RWPE2 (cell line): ENCODE measurements around the gene ADGRL2.

Experiments
- ATAC-seq: fragments of 200-7000 bp; cut with Tn5 transposase; 3 replicates; pipeline ENCODE4 v1.9.1; 2021; ENCODE audit warnings: low read depth
- DNase-seq: peaks from one replicate; pipeline ENCODE4 v3.0.0-alpha.2; 2020; ENCODE audit warnings: low spot score
- H3K27ac ChIP-seq: fragments of 450-650 bp; 2 replicates; pipeline ENCODE4 v1.5.1; 2017; ENCODE audit warnings: mild to moderate bottlenecking; ENCODE audit not compliant: poor library complexity, severe bottlenecking
- H3K27me3 ChIP-seq: fragments of 250-450 bp; sonication (Bioruptor Pico); 2 replicates; pipeline ENCODE4 v1.5.1; 2021; ENCODE audit warnings: mild to moderate bottlenecking, moderate library complexity; ENCODE audit not compliant: insufficient read depth, poor library complexity, severe bottlenecking
- H3K36me3 ChIP-seq: fragments of 250-450 bp; sonication (Bioruptor Pico); 2 replicates; pipeline ENCODE4 v1.5.1; 2020; ENCODE audit warnings: low read depth, mild to moderate bottlenecking, moderate library complexity
- H3K4me1 ChIP-seq: fragments of 250-450 bp; sonication (Bioruptor Pico); 2 replicates; pipeline ENCODE4 v1.5.1; 2021; ENCODE audit warnings: mild to moderate bottlenecking, moderate library complexity; ENCODE audit not compliant: insufficient read depth, poor library complexity, severe bottlenecking
- H3K4me3 ChIP-seq: fragments of 250-450 bp; sonication (Bioruptor Pico); 2 replicates; pipeline ENCODE4 v1.5.1; 2021; ENCODE audit warnings: mild to moderate bottlenecking, moderate library complexity; ENCODE audit not compliant: severe bottlenecking
- H3K9me3 ChIP-seq: fragments of 250-450 bp; sonication (Bioruptor Pico); 2 replicates; pipeline ENCODE4 v1.5.1; 2021; ENCODE audit warnings: mild to moderate bottlenecking, moderate library complexity; ENCODE audit not compliant: severe bottlenecking
- TF ChIP-seq, protein P1 (sequence below): fragments of 450-650 bp; IDR thresholded peaks from one replicate; pipeline ENCODE4 v1.5.1; 2017; ENCODE audit warnings: mild to moderate bottlenecking, moderate library complexity; ENCODE audit not compliant: poor library complexity, severe bottlenecking

Gene ADGRL2

DNA sequence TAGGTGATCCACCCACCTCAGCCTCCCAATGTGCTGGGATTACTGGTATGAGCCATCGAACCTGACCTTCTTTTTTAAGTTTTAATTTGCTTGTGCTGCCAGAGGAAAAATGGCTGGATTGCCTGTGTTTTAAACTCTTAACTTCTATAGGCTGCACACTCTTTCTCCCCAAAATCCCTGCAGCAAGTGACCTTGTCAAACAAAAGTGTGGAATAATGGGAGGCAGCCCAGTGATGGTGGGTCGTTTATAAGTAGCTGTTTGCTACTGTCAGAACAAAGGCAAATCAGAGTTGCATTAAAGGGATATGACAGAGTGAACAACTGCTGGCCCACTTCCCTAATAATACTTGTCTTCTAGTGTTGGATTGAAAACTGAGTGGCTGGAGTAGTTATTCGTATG, 74.2 kb downstream of the ADGRL2 start:
- TF ChIP-seq, protein P1, sequence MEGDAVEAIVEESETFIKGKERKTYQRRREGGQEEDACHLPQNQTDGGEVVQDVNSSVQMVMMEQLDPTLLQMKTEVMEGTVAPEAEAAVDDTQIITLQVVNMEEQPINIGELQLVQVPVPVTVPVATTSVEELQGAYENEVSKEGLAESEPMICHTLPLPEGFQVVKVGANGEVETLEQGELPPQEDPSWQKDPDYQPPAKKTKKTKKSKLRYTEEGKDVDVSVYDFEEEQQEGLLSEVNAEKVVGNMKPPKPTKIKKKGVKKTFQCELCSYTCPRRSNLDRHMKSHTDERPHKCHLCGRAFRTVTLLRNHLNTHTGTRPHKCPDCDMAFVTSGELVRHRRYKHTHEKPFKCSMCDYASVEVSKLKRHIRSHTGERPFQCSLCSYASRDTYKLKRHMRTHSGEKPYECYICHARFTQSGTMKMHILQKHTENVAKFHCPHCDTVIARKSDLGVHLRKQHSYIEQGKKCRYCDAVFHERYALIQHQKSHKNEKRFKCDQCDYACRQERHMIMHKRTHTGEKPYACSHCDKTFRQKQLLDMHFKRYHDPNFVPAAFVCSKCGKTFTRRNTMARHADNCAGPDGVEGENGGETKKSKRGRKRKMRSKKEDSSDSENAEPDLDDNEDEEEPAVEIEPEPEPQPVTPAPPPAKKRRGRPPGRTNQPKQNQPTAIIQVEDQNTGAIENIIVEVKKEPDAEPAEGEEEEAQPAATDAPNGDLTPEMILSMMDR = no peak
- H3K4me1 ChIP-seq = peaks cover 13% of the 10 kb centered on the region
- no peak overlapping the region for H3K27ac ChIP-seq
- DNase-seq (no peak), ATAC-seq (no peak)
- H3K36me3 ChIP-seq = no peaks in the 10 kb centered on the region
- no peaks in the 10 kb centered on the region for H3K9me3 ChIP-seq
- H3K27me3 ChIP-seq = no peaks in the 10 kb centered on the region
- no peak overlapping the region for H3K4me3 ChIP-seq

DNA sequence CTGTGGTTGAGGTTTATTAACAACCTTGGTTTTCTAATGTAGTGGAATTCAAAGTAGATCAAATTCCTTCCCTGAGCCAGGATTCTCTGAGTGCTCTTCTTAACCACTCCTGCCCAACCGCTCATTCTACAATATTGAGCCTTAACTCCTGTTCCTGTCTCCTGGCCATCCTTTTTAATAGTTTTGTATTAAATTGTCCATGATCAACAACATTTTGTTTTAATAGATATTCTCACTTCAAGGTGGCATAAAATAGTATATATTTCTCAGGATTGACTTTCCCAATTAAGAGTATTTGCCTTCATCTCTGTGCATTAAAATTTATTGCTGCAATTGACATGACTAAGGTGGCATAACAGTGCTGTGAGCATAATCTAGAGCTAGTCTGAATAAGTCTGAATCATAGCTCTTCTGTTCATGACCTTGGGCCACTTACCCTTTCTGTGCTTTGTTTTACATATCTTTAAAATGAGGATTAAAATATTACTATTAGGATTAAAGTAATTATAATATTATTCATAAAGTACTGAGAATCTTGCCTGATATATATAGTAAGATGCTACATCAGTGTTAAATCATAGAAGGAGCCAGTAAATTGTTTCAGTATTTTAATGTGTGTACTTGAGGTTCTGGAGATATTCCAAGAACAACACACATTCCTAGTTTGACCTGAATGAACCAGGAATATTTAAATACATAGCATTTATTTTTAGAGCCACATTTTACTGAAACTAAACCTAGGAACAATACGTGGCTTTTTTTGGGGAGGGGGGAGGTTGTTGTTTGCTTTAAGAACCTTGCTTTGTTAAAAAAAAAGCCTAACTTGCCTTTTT, 76.4 kb downstream of the ADGRL2 start:
- no peaks in the 10 kb centered on the region for H3K9me3 ChIP-seq
- peaks cover 18% of the 10 kb centered on the region for H3K4me1 ChIP-seq
- ATAC-seq (peak; percentile 94), DNase-seq (no peak)
- H3K27me3 ChIP-seq = no peaks in the 10 kb centered on the region
- no peak overlapping the region for H3K4me3 ChIP-seq
- TF ChIP-seq, protein P1 = no peak
- H3K36me3 ChIP-seq = no peaks in the 10 kb centered on the region
- H3K27ac ChIP-seq = peak overlapping the region; percentile 13

DNA sequence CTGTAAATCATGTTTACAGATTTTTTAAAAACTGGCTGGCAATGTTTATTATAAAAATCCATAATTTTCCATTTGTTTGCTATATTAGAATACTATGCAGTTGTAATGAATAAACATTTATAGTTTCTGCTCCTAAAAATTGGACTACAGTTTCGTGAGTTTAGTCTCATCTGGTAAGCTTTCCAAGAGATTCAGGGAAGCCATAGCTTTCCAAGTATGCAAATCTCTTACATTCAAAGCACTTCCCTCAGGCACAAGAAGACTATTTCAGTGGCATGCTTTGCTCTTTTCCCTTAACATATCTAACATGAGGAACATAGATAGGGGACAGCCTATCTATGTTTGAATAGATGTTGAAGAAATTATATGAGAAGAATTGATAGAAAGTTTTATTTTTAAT, 77.2 kb downstream of the ADGRL2 start:
- Histone ChIP-seq H3K27ac (peak overlapping the region; percentile 13), H3K27me3 (no peaks in the 10 kb centered on the region), H3K4me3 (no peak overlapping the region), H3K4me1 (peaks cover 18% of the 10 kb centered on the region), H3K9me3 (no peaks in the 10 kb centered on the region), H3K36me3 (no peaks in the 10 kb centered on the region)
- TF ChIP-seq, protein P1 = no peak
- ATAC-seq = no peak
- no peak for DNase-seq

DNA sequence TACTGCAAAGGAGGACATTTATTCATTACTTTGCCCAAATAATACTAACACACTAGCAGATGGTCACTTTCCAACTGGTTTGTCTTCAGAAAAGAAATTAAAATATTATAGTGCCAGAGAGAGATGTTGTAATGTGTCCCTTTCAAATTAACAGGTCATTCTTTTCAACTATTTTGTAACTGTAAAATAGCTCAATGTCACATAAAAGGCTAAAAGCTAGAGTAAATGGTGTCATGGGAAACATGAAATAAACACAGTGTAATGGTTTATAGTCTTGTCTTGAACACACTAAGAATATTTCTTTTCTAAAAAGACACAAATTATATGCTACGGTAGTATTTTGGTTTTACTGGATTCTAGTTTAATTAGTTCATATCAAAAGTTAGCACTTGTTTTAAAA, 77.8 kb downstream of the ADGRL2 start:
- H3K36me3 ChIP-seq = no peaks in the 10 kb centered on the region
- no peak overlapping the region for H3K27ac ChIP-seq
- H3K27me3 ChIP-seq = no peaks in the 10 kb centered on the region
- no peak overlapping the region for H3K4me3 ChIP-seq
- H3K4me1 ChIP-seq = peaks cover 18% of the 10 kb centered on the region
- TF ChIP-seq, protein P1 = no peak
- ATAC-seq (no peak), DNase-seq (no peak)
- H3K9me3 ChIP-seq = no peaks in the 10 kb centered on the region

DNA sequence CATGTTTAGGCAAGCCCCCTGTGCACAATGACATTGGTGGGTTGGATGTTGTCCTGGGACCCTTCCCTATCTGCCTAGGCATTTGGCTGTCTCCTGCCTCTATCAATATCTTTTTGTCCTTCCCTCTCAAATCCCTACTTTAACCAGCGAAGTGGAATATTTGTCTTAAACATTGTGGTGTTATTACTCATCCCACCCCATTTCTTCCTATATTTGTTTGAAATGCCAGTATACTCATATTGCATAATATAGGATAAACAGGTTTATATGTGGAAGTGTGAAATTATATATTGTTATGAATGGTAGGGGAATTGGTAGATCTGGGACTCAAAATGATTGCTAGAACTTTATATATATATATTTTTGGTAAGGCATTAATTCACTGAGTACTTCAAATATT, 80.0 kb downstream of the ADGRL2 start:
- DNase-seq = no peak
- Histone ChIP-seq H3K4me3 (no peak overlapping the region), H3K36me3 (no peaks in the 10 kb centered on the region), H3K27me3 (no peaks in the 10 kb centered on the region), H3K4me1 (peaks cover 18% of the 10 kb centered on the region), H3K9me3 (no peaks in the 10 kb centered on the region), H3K27ac (no peak overlapping the region)
- TF ChIP-seq, protein P1 = no peak
- no peak for ATAC-seq
